GF-D8 (cell line): Measurements from ENCODE around the gene DR1.
A peak's percentile ranks its signal among the peaks of the same experiment; 100 is the strongest.

Source experiments
- DNase-seq: peaks from one replicate; lab custom pipeline; 2025; lab: John Stamatoyannopoulos, UW

DR1 gene

DNA sequence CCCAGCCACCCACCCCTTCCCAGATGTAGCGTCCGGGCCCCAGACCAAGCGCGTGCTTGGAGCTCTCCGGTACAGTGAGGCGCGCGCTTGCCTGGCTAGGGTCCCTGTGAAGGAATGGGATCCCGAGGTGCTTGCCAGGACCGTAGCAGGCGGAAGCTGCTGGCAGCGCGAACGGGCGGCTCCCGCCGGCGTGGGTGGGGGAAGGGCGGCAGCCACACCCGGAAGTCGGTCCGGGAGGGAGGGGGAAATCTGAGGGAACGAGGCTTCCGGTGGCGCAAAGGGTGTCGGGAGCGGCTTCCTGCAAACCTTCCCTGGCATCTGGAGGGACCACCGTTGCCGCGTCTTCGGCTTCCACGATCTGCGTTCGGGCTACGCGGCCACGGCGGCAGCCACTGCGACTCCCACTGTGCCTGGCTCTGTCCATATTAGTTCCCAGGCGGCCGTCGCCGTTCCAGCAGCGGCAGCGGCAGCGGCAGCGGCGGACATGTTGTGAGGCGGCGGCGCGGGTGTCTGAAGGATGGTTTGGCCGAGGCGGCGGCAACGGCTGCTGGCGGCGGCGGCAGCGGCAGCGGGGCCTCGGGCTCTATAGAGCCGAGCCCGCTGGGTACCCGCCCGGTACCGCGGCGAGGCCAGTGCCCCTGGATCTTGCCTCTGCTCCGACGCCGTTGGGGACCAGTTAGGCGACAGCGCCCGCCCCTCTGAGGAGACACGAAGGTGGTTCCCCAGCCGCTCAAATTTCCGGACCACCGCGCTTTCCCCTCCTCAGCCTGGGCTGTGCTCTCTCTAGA is at the start of gene DR1:
TSS of gene DR1 (plus strand) at position 275 of the 788 bp plus-strand sequence. CDS start 739 bp downstream, outside the sequence.
- DNase-seq = peak; percentile 73

GRCh38 chr1:93296555-93297154 is 49.1 kb upstream of the DR1 start:
- DNase-seq = no peak

- no peak for DNase-seq
Observed at GRCh38 chr1:93301131-93301530, 44.6 kb upstream of the DR1 start.

DNA sequence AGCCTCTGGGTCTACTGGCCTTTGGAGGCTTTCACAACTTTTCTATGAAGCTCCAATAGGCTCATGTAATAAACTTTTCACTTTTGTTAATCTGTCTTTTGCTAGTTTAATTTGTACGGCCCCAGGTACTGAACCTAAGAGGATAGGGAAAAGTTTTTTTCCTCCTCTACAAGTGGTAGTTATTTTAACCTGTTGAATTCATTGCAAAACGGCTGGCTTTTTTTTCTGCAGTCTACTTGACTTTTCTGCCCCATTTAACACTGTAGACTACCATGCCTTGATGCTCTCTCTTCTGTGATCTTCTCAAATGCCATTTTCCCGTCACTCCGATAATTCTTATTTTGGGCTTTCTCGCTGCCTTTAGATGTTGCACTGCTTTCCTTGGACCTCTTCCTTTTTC is 43.6 kb upstream of the DR1 start:
- no peak for DNase-seq

GRCh38 chr1:93304716-93305138 is 41.0 kb upstream of the DR1 start:
- peak; percentile 12 for DNase-seq

DNA sequence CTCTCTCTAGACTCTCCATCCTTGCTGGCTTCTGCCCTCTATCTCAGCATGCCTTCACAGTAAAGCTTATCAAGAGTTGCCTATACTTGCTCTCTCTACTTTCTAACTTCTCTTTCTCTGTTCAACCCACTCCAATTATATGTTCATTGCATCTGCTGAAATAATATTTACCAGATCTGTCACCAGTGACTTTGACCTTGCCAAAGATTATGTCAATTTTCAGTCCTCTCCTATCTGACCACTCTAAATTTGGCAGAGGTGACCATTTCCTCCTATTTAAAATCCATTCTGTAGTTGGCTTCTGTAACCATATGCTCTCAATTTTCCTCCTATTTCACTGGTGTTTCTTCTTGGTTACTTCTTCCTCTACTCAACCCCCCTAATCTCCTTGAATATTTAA is 38.8 kb upstream of the DR1 start:
- no peak for DNase-seq

- DNase-seq = no peak
Observed at GRCh38 chr1:93313026-93313425, 32.7 kb upstream of the DR1 start.

DNA sequence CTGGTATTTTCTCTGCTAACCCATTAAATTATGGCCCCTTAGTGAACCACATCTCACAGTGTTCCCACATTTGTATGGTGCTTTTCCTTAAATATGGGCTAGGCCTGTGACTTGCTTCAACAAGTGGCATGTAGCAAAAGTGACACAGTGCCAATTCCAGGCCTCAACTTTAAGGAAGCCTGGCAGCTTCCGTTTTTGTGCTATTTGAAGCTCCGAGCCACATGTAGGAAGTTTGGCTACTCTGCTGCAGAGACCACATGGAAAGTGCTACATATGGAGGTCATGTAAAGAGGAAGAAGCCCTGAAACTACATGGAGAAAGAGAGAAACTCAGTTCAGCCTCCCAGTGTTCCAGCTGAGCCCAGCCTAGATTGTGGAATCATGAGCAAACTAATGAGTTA is 28.5 kb upstream of the DR1 start:
- peak; percentile 84 for DNase-seq

GRCh38 chr1:93317943-93318342 is 27.8 kb upstream of the DR1 start:
- no peak for DNase-seq

DNA sequence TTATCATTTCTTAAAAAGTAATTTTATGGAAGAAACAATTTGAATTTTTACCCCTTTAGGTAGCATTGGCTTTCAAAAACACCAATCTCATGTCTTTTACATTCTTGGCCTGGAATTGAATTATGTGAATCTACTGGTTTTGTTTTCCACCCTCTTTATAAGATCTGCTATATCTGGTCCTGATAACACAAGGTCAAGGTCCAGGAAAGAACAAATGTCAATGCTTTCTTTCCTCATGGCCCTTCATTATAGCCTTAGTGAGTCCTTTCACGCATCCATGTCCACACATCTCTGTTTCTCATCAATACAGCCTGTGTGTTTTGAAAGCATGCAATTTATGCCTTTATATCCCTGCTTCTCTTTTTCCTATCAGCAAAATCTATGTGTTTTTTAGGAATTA is 24.0 kb upstream of the DR1 start:
- DNase-seq = no peak

DNA sequence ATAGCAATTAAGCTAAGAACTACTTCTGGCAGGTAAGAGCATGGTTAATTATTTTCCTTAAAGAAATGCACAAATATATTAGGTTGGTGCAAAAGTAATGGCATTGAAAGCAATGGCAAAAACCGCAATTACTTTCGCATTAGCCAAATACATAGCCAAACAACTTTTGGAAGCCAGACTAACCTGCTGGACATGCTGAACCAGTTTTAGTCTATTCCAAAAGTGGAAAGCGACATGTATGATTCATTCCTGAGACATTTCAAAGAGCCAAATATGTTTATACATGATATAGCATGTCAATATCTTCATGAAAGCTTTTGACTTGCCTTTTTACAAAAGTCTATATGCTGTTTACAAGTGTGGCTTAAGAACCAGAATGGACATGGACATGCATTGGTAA is 23.4 kb upstream of the DR1 start:
- no peak for DNase-seq

- no peak for DNase-seq
Observed at GRCh38 chr1:93323185-93323820, 22.4 kb upstream of the DR1 start.

- no peak for DNase-seq
Observed at GRCh38 chr1:93324486-93325464, 20.9 kb upstream of the DR1 start.

GRCh38 chr1:93328809-93329760 is 16.6 kb upstream of the DR1 start:
- DNase-seq = no peak

DNA sequence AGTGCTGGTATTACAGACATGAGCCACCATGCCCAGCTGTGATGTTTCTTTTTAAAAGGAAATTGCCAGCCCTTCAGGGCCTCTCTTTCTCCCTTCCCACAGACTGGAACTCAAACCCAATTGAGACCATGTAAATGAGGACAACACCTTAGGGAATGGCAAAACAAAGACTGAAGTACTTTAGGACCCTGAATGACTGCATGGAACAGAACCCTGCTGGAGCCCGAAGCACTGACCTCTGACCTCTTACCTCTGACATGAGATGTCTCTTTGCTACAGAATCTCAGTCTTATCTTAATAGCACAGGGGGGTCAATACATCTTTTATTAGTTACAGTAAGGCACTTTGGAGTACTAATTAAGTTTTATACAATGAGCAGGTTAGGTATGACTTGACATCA is 15.5 kb upstream of the DR1 start:
- DNase-seq = no peak

DNA sequence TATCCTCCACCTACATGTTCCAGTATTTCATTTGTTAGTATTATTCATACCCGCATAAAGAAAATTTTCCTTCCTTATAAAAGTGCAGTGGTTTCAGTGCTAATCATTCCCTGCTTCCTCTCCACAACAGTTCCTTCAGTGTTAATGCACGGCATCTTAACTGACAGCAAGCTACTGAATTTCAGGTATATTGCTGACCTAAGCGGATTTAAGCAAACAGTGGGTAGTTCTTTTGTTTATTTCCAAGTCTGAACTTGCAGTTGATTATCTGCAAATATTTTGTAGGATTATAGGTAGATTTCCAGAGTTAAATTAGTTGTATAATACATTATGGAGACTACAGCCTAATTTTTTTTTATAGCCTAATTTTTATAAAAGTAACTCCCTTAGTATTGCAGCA is 15.1 kb upstream of the DR1 start:
- DNase-seq = no peak

- DNase-seq = no peak
Observed at GRCh38 chr1:93331412-93331811, 14.3 kb upstream of the DR1 start.

DNA sequence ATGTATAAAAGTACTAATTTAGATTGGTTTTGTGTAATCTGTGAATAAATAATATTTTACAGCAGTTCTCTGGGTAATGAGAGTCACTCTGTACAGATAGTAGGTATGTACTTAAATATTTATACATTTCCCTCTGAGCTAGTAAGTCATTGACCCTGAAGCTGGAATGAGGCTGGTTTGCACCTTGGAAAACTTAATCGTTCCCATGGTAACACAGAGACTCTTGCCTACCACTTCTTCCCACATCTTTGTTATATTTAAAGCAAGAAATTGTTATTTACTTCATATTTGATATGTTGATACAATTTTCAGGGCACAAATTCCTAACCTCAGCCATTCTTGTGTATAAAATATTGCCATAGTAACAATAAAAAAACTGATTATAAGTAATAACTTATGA is 13.3 kb upstream of the DR1 start:
- no peak for DNase-seq

- no peak for DNase-seq
Observed at GRCh38 chr1:93338387-93339146, 7.1 kb upstream of the DR1 start.

DNA sequence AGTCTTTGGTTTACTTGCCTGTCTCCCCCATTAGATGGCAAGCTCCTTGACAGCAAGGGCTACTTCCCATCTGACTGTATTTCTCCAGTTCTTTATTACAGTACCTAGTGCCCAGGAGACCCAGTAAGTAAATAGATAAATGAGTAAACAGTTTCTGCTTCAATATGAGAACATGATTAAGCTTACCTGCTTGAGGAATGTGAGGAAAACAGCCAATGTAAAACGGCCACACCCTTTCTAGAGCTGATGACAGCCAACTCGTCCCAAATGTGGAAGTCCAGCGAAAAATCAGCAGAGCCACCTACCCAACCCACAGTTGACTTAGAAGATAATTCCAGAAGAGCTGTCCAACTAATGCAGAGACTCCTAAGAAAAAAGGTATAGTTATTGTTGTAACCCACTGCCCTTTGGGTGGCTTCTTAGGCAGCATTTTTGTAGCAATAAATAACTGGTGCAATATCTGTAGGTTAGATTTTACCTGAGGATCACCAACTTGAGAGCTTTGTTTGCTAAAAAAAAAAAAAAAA is 6.5 kb upstream of the DR1 start:
- DNase-seq = no peak
